IMR-90 (cell line): ENCODE data around the gene MAP7D1. TPM values are rescaled to one million over a fixed set of nuclear protein-coding genes. Genes with fewer than 3 reads are reported as not detected.
"Not testable (repeated sequence)": the region's sequence is repeated elsewhere in the genome, so short reads cannot be mapped to it uniquely, and the experiment has no call there.

ENCODE experiments used
- ATAC-seq: fragments of 200-7000 bp; cut with Tn5 transposase; 2 replicates; pipeline ENCODE4 v1.9.1; 2020; ENCODE audit warnings: low read depth, mild to moderate bottlenecking, moderate library complexity
- BruUV-seq: library from RNA; stranded (reverse); fragments of 400-500 nt; replicated peaks from 2 replicates; lab custom pipeline; 2021; lab: Mats Ljungman, UMichigan
- CTCF ChIA-PET: fragments of 300-600 bp; formaldehyde crosslinking; extraction: SDS; loops from one replicate; lab custom pipeline; 2021; ENCODE audit warnings: antibody characterized with exemption; lab: Yijun Ruan, JAX
- POLR2A ChIA-PET: fragments of 300-600 bp; sonication (Branson Sonifier 250); formaldehyde crosslinking; loops from one replicate; lab custom pipeline; 2022; ENCODE audit warnings: antibody characterized with exemption; ENCODE audit not compliant: unreplicated experiment; lab: Charles Lee
- DNase-seq: peaks from one replicate; pipeline ENCODE4 v3.0.0; 2013
- H2AFZ ChIP-seq: replicated peaks from 2 replicates; pipeline ENCODE3; 2013; ENCODE audit warnings: low read length, mild to moderate bottlenecking; ENCODE audit not compliant: poor library complexity
- H2AK5ac ChIP-seq: 2 replicates; pipeline ENCODE4 v1.6.1; 2013; ENCODE audit warnings: low read depth, low read length, inconsistent platforms
- H2AK9ac ChIP-seq: replicated peaks from 2 replicates; pipeline ENCODE3; 2013; ENCODE audit warnings: mild to moderate bottlenecking, low read depth, low read length, moderate library complexity; ENCODE audit not compliant: poor library complexity
- H2BK120ac ChIP-seq: 2 replicates; pipeline ENCODE4 v1.6.1; 2013; ENCODE audit warnings: low read depth, low read length, inconsistent platforms
- H2BK15ac ChIP-seq: 3 replicates; pipeline ENCODE4 v1.6.1; 2013; ENCODE audit warnings: low read depth, low read length, inconsistent platforms
- H2BK20ac ChIP-seq: 2 replicates; pipeline ENCODE4 v1.6.1; 2013; ENCODE audit warnings: low read depth, mild to moderate bottlenecking, inconsistent platforms, low read length, moderate library complexity
- H2BK5ac ChIP-seq: 2 replicates; pipeline ENCODE4 v1.6.1; 2013; ENCODE audit warnings: mild to moderate bottlenecking, low read depth, low read length, inconsistent platforms; ENCODE audit not compliant: poor library complexity, severe bottlenecking
- H3K14ac ChIP-seq: replicated peaks from 2 replicates; pipeline ENCODE4 v1.6.1; 2013; ENCODE audit warnings: low read depth, low read length, inconsistent platforms
- H3K18ac ChIP-seq: 2 replicates; pipeline ENCODE4 v1.6.1; 2013; ENCODE audit warnings: low read depth, low read length, control low read depth
- H3K23ac ChIP-seq: 2 replicates; pipeline ENCODE4 v1.6.1; 2013; ENCODE audit warnings: low read depth, low read length, inconsistent platforms
- H3K27ac ChIP-seq: 2 replicates; pipeline ENCODE4 v1.5.1; 2013; ENCODE audit warnings: mild to moderate bottlenecking, control low read depth, low read length; ENCODE audit not compliant: insufficient read depth
- H3K27me3 ChIP-seq: 2 replicates; pipeline ENCODE4 v1.6.1; 2013; ENCODE audit warnings: low read length; ENCODE audit not compliant: control insufficient read depth, insufficient read depth
- H3K36me3 ChIP-seq: 2 replicates; pipeline ENCODE4 v1.6.1; 2013; ENCODE audit warnings: low read length, mixed read lengths; ENCODE audit not compliant: control insufficient read depth, insufficient read depth
- H3K4ac ChIP-seq: 2 replicates; pipeline ENCODE4 v1.6.1; 2013; ENCODE audit warnings: low read depth, low read length, inconsistent platforms
- H3K4me1 ChIP-seq: 2 replicates; pipeline ENCODE4 v1.6.1; 2013; ENCODE audit warnings: low read length, mixed read lengths; ENCODE audit not compliant: control insufficient read depth, insufficient read depth
- H3K4me2 ChIP-seq: 2 replicates; pipeline ENCODE4 v1.6.1; 2013; ENCODE audit warnings: low read depth, mild to moderate bottlenecking, control low read depth, low read length, moderate library complexity
- H3K4me3 ChIP-seq: 2 replicates; pipeline ENCODE4 v1.5.1; 2013; ENCODE audit warnings: low read depth, mild to moderate bottlenecking, control low read depth, low read length, moderate library complexity; ENCODE audit not compliant: insufficient read depth
- H3K56ac ChIP-seq: 2 replicates; pipeline ENCODE4 v1.6.1; 2013; ENCODE audit warnings: low read length, inconsistent platforms; ENCODE audit not compliant: insufficient read depth; ENCODE audit errors: extremely low read depth
- H3K79me1 ChIP-seq, 2 experiments: 2 replicates each; pipeline ENCODE4 v1.6.1; 2013; ENCODE audit warnings: low read length in 2 of 2, inconsistent platforms in 1 of 2, low read depth in 1 of 2
- H3K9ac ChIP-seq: 2 replicates; pipeline ENCODE4 v1.6.1; 2013; ENCODE audit warnings: low read depth, low read length, control low read depth
- H3K9me1 ChIP-seq: 2 replicates; pipeline ENCODE4 v1.6.1; 2013; ENCODE audit warnings: low read length, inconsistent platforms; ENCODE audit not compliant: insufficient read depth
- H3K9me3 ChIP-seq: 2 replicates; pipeline ENCODE4 v1.6.1; 2013; ENCODE audit warnings: low read length; ENCODE audit not compliant: control insufficient read depth, insufficient read depth
- H4K20me1 ChIP-seq: 2 replicates; pipeline ENCODE4 v1.6.1; 2013; ENCODE audit warnings: low read length, inconsistent platforms; ENCODE audit not compliant: insufficient read depth
- H4K5ac ChIP-seq: 2 replicates; pipeline ENCODE4 v1.6.1; 2013; ENCODE audit warnings: mild to moderate bottlenecking, low read depth, low read length, control low read depth
- H4K8ac ChIP-seq, 2 experiments: 2 replicates each; pipeline ENCODE4 v1.6.1; 2013; ENCODE audit warnings: low read depth in 2 of 2, low read length in 2 of 2, control low read depth in 1 of 2, inconsistent platforms in 1 of 2
- H4K91ac ChIP-seq: 2 replicates; pipeline ENCODE4 v1.6.1; 2013; ENCODE audit warnings: low read depth, low read length, inconsistent platforms; ENCODE audit not compliant: insufficient read depth
- WGBS, 2 experiments: methylation state at CpG; one replicate each; pipeline versions ENCODE4 v1.1.5 to v1.1.7; 2013; ENCODE audit warnings: missing lambda C conversion rate in 2 of 2; ENCODE audit not compliant: insufficient read length in 1 of 2; ENCODE audit errors: extremely low coverage in 2 of 2; 5-methylcytosine and 5-hydroxymethylcytosine counted together
- dilution Hi-C: fragments of 300-500 bp; cut with HindIII; formaldehyde crosslinking; loops from one replicate; pipeline ENCODE4 v1.14.3; 2018; ENCODE audit warnings: low sequenced_read_pairs; ENCODE audit not compliant: unreplicated experiment
- in situ Hi-C: fragments of 300-500 bp; cut with MboI; formaldehyde crosslinking; loops from 3 replicates; pipeline ENCODE4 v1.14.3; 2019; ENCODE audit warnings: low sequenced_read_pairs, inconsistent platforms, mixed read lengths
- intact Hi-C: fragments of 100-400 bp; cut with micrococcal nuclease; formaldehyde crosslinking; loops from 2 replicates; pipeline ENCODE4 v1.10.0; 2022
- polyA plus RNA-seq, 3 experiments: library from polyadenylated mRNA; depleted of rRNA; stranded (reverse); fragments of >200 nt; gene quantifications; 2 replicates each; pipeline ENCODE4 v1.2.3, GENCODE V29; 2012; ENCODE audit warnings: low replicate concordance in 1 of 3
- total RNA-seq: library from RNA; depleted of rRNA; stranded (reverse); fragments of >200 nt; gene quantifications from 2 replicates; pipeline ENCODE4 v1.2.3, GENCODE V29; 2012

MAP7D1 gene
- total and polyA plus RNA-seq, 2 of the 4 experiments (the other 2 are of a cell fraction): 32.3 to 81.9 TPM

DNA sequence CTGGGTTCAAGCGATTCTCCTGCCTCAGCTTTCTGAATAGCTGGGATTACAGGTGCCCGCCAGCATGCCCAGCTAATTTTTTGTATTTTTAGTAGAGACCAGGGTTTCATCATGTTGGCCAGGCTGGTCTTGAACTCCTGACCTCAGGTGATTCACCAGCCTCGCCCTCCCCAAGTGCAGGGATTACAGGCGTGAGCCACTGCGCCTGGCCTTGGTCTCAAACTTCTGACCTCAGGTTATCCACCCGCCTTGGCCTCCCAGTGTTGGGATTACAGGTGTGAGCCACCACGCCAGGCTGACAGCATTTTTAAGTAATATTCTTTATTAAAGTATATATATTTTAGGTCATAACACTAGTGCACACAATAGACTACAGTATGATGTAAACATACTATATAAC, 65.9 kb downstream of the MAP7D1 start:
- H3K4me1 ChIP-seq, CTCF ChIA-PET, H3K27ac ChIP-seq, H2AFZ ChIP-seq, H3K14ac ChIP-seq, H3K36me3 ChIP-seq, BruUV-seq, H2BK15ac ChIP-seq, in situ Hi-C loops, H3K18ac ChIP-seq, H4K8ac ChIP-seq, POLR2A ChIA-PET, H3K4me2 ChIP-seq, H3K9me3 ChIP-seq, ATAC-seq, H3K27me3 ChIP-seq, DNase-seq, H2BK20ac ChIP-seq, H2AK9ac ChIP-seq, intact Hi-C loops, H3K4me3 ChIP-seq, H2AK5ac ChIP-seq, H4K5ac ChIP-seq, H3K9me1 ChIP-seq, H3K56ac ChIP-seq, H3K9ac ChIP-seq, H3K23ac ChIP-seq, dilution Hi-C loops, H3K4ac ChIP-seq, H2BK120ac ChIP-seq, H4K91ac ChIP-seq, H2BK5ac ChIP-seq: not testable (repeated sequence)
- H4K20me1 ChIP-seq: peaks cover 27% of the 10 kb centered on the region
- peaks cover 0 to 14% of the 10 kb centered on the region in 2 experiments; a peak in 1 of 4 replicates for H3K79me1 ChIP-seq
- WGBS, 2 experiments: 100% methylated on average over 2 of the region's 7 CpGs; no CpG with 5 or more reads in 1 of the 2 experiments
